NT2/D1 (cell line): ENCODE data around the gene GMCL2.

Source experiments
- SUZ12 ChIP-seq: IDR thresholded peaks from 2 replicates; pipeline ENCODE4 v1.6.1; 2011; ENCODE audit not compliant: insufficient read length, insufficient read depth; ENCODE audit errors: extremely low read depth
- YY1 ChIP-seq: IDR thresholded peaks from 2 replicates; pipeline ENCODE4 v1.6.1; 2011; ENCODE audit not compliant: insufficient read length, insufficient read depth
- ZNF274 ChIP-seq: IDR thresholded peaks from 2 replicates; pipeline ENCODE4 v1.6.1; 2011; ENCODE audit warnings: mild to moderate bottlenecking, low read depth, low read length

GRCh38 chr5:178182158-178182876 lies 4.9 kb downstream of the GMCL2 start:
- TF ChIP-seq ZNF274: no peak
- no peak for TF ChIP-seq SUZ12
- no peak for TF ChIP-seq YY1
